ENCODE measurements around the gene IL5RA.

IL5RA gene

DNA sequence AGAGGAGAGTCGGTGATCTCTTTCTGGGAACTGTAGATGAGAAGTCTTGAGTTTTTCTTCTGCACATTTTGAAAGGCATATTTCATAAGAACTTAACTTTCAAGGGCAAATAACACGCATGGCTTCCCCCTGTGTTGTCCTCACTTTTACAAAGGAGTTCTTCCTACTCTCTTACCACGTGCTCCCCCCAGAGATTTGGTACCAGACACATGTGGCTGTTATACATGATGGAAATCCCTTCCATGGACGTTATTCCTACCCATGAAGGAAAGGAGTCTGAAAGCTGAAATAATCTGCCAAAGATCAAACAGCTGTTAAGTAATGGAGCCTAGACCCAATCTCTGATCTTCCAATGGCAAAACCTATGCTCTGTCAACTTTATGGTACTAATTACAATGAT, 4.4 kb downstream of the IL5RA start:
- H3K27me3 ChIP-seq (ENCODE audit: control insufficient read depth, insufficient read depth, low read length), result no peaks in the 10 kb centered on the region
- no peak overlapping the region for H3K4me3 ChIP-seq (ENCODE audit: low read length)
- peaks cover 12% of the 10 kb centered on the region for H3K4me1 ChIP-seq (ENCODE audit: control insufficient read depth, low read depth, low read length)
- H3K9me3 ChIP-seq (ENCODE audit: control insufficient read depth, low read depth, low read length), result no peaks in the 10 kb centered on the region
- H3K27ac ChIP-seq (ENCODE audit: low read length), result no peak overlapping the region
- H3K9ac ChIP-seq (ENCODE audit: low read length), result no peak overlapping the region
- no peaks in the 10 kb centered on the region for H3K36me3 ChIP-seq (ENCODE audit: control insufficient read depth, low read depth, low read length)

DNA sequence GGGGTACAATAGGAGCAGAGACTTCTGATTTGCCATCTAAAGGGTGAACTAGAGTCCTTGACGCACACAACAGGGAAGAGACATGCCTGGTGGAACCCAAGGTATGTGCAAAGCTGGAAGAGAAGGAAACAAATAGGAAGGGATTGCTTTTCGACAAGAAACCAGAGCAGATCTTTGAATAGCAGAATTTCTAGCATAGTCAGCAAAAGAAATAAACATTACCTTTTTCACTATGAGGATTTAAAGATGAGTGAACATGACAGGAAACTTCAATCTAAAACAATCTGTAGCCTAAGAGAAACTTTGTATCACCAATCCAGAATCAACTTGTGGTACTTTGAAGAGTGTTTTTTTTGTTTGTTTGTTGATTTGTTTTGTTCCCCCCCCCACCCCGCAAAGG, 4.9 kb downstream of the IL5RA start:
- Histone ChIP-seq H3K4me1 (ENCODE audit: control insufficient read depth, low read depth, low read length) (peaks cover 6% of the 10 kb centered on the region), H3K27me3 (ENCODE audit: control insufficient read depth, insufficient read depth, low read length) (no peaks in the 10 kb centered on the region), H3K36me3 (ENCODE audit: control insufficient read depth, low read depth, low read length) (no peaks in the 10 kb centered on the region), H3K9ac (ENCODE audit: low read length) (no peak overlapping the region), H3K9me3 (ENCODE audit: control insufficient read depth, low read depth, low read length) (no peaks in the 10 kb centered on the region), H3K27ac (ENCODE audit: low read length) (no peak overlapping the region), H3K4me3 (ENCODE audit: low read length) (no peak overlapping the region)

DNA sequence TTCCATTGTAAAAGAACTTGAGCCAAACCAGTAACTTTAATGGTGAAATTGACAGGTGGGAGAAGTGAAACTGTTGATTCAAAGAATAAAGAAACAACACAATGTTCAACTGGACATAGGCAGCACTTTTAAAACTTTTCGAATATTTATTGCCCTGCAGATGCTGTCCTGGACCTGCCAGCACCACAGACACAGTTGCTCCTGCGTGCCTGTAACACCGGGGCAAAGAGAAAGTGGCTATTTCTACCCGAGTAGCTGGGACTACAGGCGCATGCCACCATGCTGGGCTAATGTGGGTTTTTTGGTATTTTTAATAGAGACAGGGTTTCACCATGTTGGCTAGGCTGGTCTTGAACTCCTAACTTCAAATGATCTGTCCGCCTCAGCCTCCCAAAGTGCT, 7.4 kb downstream of the IL5RA start:
- Histone ChIP-seq H3K9me3 (ENCODE audit: control insufficient read depth, low read depth, low read length) (no peaks in the 10 kb centered on the region), H3K4me3 (ENCODE audit: low read length) (no peak overlapping the region), H3K9ac (ENCODE audit: low read length) (no peak overlapping the region), H3K36me3 (ENCODE audit: control insufficient read depth, low read depth, low read length) (no peaks in the 10 kb centered on the region), H3K27ac (ENCODE audit: low read length) (no peak overlapping the region), H3K27me3 (ENCODE audit: control insufficient read depth, insufficient read depth, low read length) (no peaks in the 10 kb centered on the region), H3K4me1 (ENCODE audit: control insufficient read depth, low read depth, low read length) (no peaks in the 10 kb centered on the region)

DNA sequence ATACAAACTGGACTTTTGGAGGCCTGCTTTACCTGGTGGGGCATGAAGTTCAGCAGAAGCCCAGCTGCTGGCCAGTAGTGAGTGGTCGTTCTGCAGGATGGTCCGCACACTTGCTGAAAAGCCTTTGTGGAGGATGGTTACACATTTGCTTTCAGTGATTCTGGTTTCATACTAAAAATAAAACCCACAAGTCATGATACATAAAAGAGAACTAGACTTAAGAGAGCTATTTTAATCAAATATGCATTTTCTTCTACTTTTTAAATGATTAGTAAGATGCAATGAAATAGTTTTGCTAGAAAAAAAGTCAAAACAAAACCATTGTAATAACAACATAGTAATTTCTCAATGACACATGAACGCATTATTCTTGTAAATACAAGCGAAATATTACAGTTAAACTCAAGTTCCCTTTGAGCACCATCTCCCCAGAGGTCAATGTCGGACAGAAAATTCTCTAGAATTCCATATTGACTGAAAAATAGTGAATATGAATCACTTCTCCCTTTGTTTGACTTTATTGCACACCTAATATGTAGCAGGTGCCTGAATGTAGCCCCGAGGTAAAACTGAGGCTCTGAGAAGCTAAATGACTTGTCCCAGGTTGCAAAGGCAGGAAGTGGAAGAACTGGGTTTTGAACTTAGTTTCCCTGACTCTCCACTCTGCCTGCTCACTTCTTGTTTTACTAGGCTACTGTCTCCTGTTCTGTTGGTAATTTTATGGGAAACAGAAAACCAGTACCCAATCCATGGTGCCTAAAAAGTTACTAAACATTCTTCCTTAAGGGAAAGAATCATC, 8.3 kb downstream of the IL5RA start:
- Histone ChIP-seq H3K4me3 (ENCODE audit: low read length) (no peak overlapping the region), H3K27ac (ENCODE audit: low read length) (no peak overlapping the region), H3K9me3 (ENCODE audit: control insufficient read depth, low read depth, low read length) (no peaks in the 10 kb centered on the region), H3K27me3 (ENCODE audit: control insufficient read depth, insufficient read depth, low read length) (no peaks in the 10 kb centered on the region), H3K36me3 (ENCODE audit: control insufficient read depth, low read depth, low read length) (no peaks in the 10 kb centered on the region), H3K9ac (ENCODE audit: low read length) (no peak overlapping the region), H3K4me1 (ENCODE audit: control insufficient read depth, low read depth, low read length) (no peaks in the 10 kb centered on the region)

DNA sequence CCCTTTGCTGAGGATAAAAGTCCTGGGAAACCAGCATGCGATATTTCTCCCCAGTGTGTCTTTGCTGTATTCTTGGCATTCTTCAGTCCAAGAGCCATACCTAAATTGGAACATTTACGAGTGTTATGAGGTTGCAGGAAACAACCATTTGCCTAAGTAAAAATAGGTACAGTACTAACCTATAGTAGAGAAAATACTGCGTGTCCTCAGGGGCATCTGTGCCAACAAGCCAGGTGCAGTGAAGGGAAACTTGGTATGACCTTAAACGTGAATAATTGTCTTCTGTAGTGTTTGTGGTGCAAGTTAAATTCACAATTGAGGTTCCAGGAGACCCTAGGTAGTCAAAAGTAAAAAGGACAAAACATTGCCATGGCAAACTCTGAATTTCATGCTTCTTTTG, 12.2 kb downstream of the IL5RA start:
- Histone ChIP-seq H3K27me3 (ENCODE audit: control insufficient read depth, insufficient read depth, low read length) (no peaks in the 10 kb centered on the region), H3K9me3 (ENCODE audit: control insufficient read depth, low read depth, low read length) (no peaks in the 10 kb centered on the region), H3K4me3 (ENCODE audit: low read length) (no peak overlapping the region), H3K9ac (ENCODE audit: low read length) (no peak overlapping the region), H3K4me1 (ENCODE audit: control insufficient read depth, low read depth, low read length) (no peaks in the 10 kb centered on the region), H3K36me3 (ENCODE audit: control insufficient read depth, low read depth, low read length) (no peaks in the 10 kb centered on the region), H3K27ac (ENCODE audit: low read length) (no peak overlapping the region)

DNA sequence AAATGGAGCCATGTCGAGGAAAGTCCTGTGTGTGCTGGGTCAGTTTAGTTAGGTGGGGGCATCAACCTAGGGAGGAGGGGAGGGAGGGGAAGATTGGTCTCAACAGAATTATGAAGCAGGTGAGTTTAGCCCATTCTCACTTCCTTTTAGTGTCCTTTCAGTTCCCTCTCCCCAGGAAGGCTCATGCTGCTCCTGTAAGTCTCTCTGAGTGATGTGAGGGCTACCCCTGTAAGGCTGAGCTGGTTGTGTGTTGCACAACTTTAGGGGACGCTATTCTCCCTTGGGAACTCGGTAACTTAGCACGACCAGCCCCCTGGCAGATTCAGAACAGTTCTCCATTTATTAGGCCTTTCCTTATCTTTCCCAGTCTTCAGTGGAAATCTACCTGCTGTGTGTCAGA, 21.2 kb downstream of the IL5RA start:
- H3K9ac ChIP-seq (ENCODE audit: low read length), result no peak overlapping the region
- no peaks in the 10 kb centered on the region for H3K36me3 ChIP-seq (ENCODE audit: control insufficient read depth, low read depth, low read length)
- no peaks in the 10 kb centered on the region for H3K4me1 ChIP-seq (ENCODE audit: control insufficient read depth, low read depth, low read length)
- no peak overlapping the region for H3K4me3 ChIP-seq (ENCODE audit: low read length)
- H3K27me3 ChIP-seq (ENCODE audit: control insufficient read depth, insufficient read depth, low read length), result no peaks in the 10 kb centered on the region
- no peak overlapping the region for H3K27ac ChIP-seq (ENCODE audit: low read length)
- no peaks in the 10 kb centered on the region for H3K9me3 ChIP-seq (ENCODE audit: control insufficient read depth, low read depth, low read length)

DNA sequence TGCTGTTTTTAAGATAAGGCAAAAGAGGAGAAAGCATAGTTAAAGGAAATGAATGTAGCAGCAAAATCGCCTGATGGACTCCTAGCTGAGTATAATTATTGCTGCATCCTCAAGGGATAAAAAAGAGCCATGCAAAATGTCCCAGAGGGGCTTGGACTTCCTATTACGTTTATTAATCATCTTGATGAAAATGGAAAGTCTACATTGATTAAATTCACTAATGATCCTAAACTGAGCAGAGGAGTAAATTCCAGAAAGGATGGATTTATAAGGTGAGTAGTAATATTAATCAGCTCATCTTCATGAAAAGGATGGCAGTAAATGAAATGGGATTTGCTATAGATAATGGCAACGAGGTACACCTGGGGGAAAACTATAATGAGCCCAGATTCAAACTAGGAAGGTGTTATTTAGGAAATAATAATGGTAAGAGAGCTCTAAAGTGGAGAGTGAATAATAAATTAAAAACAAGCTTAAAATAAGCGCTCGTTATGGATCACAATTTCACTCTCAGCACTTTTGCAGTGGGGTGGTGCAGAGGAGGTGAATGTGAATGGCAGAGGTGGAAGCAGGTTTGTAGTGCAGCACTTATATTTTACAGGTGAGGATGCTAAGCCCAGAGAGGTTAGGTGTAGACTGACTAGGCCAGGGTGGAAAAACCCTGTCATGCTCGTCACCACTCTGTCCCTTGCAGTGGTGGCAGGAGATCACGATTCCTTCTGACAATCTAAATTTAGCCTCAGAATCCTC, 22.3 kb downstream of the IL5RA start:
- Histone ChIP-seq H3K36me3 (ENCODE audit: control insufficient read depth, low read depth, low read length) (no peaks in the 10 kb centered on the region), H3K9me3 (ENCODE audit: control insufficient read depth, low read depth, low read length) (no peaks in the 10 kb centered on the region), H3K4me3 (ENCODE audit: low read length) (no peak overlapping the region), H3K9ac (ENCODE audit: low read length) (no peak overlapping the region), H3K27me3 (ENCODE audit: control insufficient read depth, insufficient read depth, low read length) (no peaks in the 10 kb centered on the region), H3K4me1 (ENCODE audit: control insufficient read depth, low read depth, low read length) (peaks cover 2% of the 10 kb centered on the region), H3K27ac (ENCODE audit: low read length) (no peak overlapping the region)

DNA sequence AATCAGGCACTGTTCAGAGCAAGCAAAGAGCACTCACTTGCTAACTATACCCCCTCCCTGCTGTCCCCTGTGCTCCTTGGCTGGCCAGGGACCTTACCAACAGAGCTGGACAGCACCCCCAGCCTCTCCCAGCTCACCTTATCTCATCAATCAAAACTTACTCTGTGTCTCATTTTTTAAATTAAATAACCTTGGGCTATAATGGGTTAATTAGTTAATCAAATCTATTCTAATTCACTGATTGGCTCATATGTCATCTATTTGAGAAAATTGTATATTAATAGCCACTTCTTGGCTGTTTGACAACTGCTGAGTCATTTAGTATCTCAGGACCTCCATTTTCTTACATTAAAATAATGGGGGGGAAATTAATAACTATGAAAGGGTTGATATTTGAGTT, 22.9 kb downstream of the IL5RA start:
- no peaks in the 10 kb centered on the region for H3K9me3 ChIP-seq (ENCODE audit: control insufficient read depth, low read depth, low read length)
- H3K27ac ChIP-seq (ENCODE audit: low read length), result no peak overlapping the region
- H3K9ac ChIP-seq (ENCODE audit: low read length), result no peak overlapping the region
- H3K4me1 ChIP-seq (ENCODE audit: control insufficient read depth, low read depth, low read length), result peaks cover 7% of the 10 kb centered on the region
- H3K36me3 ChIP-seq (ENCODE audit: control insufficient read depth, low read depth, low read length), result no peaks in the 10 kb centered on the region
- no peak overlapping the region for H3K4me3 ChIP-seq (ENCODE audit: low read length)
- no peaks in the 10 kb centered on the region for H3K27me3 ChIP-seq (ENCODE audit: control insufficient read depth, insufficient read depth, low read length)

DNA sequence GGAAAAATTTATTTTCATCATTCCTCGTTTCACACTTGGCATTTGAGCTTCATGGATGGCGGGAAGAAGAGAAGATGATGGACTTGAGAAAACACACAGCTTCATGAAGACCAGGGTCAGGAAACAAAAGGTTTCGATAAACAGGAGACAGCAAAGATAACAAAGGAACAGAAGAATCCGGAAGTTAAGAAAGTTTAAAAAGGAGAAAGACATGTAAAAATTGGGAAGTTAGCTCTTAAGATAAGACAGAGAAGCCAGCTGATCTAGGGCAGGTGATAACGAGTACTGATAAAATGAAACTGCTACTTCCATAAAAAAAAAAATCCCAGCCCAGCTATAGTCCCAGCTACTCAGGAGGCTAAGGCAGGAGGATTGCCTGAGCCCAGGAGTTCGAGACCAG, 23.9 kb downstream of the IL5RA start:
- Histone ChIP-seq H3K27ac (ENCODE audit: low read length) (no peak overlapping the region), H3K27me3 (ENCODE audit: control insufficient read depth, insufficient read depth, low read length) (no peaks in the 10 kb centered on the region), H3K4me3 (ENCODE audit: low read length) (no peak overlapping the region), H3K9me3 (ENCODE audit: control insufficient read depth, low read depth, low read length) (no peaks in the 10 kb centered on the region), H3K4me1 (ENCODE audit: control insufficient read depth, low read depth, low read length) (peaks cover 9% of the 10 kb centered on the region), H3K9ac (ENCODE audit: low read length) (no peak overlapping the region), H3K36me3 (ENCODE audit: control insufficient read depth, low read depth, low read length) (no peaks in the 10 kb centered on the region)

DNA sequence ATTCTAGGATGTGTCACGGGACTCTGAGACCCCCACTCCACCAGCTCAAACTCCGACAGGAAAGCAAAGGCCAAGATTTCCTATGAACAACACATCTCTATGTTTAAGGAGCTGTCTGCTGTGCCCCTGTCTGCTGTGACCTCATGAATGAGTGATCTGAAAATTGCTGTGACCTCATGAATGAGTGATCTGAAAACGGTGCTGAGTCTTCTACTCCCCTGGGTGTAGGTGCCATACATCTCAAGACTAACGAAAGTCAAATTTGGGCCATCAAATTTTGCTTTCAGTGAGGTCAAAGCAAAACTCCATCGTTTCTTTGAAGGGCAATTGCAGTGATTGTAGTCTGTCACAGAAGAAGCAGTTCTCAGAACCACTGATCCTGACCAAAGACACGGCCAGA, 24.4 kb downstream of the IL5RA start:
- Histone ChIP-seq H3K27ac (ENCODE audit: low read length) (no peak overlapping the region), H3K4me3 (ENCODE audit: low read length) (no peak overlapping the region)

DNA sequence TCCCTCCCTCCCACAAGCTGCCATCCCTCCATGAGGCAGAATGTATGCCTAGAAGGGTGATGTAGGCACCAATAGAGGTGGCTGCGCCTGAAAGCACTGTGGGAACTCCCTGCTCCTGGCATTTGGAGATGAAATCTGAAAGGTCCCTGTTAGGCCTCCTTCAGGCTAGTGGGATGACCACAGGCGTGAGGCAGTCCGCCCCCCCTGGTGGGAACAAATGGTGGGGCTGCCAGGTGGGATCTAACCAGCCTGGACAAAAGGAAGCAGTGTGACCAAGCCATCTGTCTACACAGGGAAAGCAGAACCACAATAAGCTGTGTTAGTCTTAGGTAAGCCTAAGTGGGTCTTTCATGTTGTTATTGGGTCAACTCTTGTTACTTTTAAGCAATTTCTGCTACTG, 25.3 kb downstream of the IL5RA start:
- Histone ChIP-seq H3K4me1 (ENCODE audit: control insufficient read depth, low read depth, low read length) (peaks cover 13% of the 10 kb centered on the region), H3K27ac (ENCODE audit: low read length) (no peak overlapping the region), H3K9ac (ENCODE audit: low read length) (no peak overlapping the region), H3K36me3 (ENCODE audit: control insufficient read depth, low read depth, low read length) (no peaks in the 10 kb centered on the region), H3K27me3 (ENCODE audit: control insufficient read depth, insufficient read depth, low read length) (no peaks in the 10 kb centered on the region), H3K9me3 (ENCODE audit: control insufficient read depth, low read depth, low read length) (no peaks in the 10 kb centered on the region), H3K4me3 (ENCODE audit: low read length) (no peak overlapping the region)

More for the DNA sequence above, 24.4 kb downstream of the IL5RA start:
- no peaks in the 10 kb centered on the region for H3K27me3 ChIP-seq (ENCODE audit: control insufficient read depth, insufficient read depth, low read length)
- peaks cover 10% of the 10 kb centered on the region for H3K4me1 ChIP-seq (ENCODE audit: control insufficient read depth, low read depth, low read length)
- H3K36me3 ChIP-seq (ENCODE audit: control insufficient read depth, low read depth, low read length), result no peaks in the 10 kb centered on the region
- no peaks in the 10 kb centered on the region for H3K9me3 ChIP-seq (ENCODE audit: control insufficient read depth, low read depth, low read length)
- no peak overlapping the region for H3K9ac ChIP-seq (ENCODE audit: low read length)

Measured in iPS-18a (cell line).